GM21619 (cell line): ENCODE results near the gene ALDOB.

ENCODE experiments used
- ATAC-seq: cut with Tn5 transposase; IDR thresholded peaks from one replicate; pipeline ENCODE4 v1.9.1; 2021; ENCODE audit not compliant: unreplicated experiment

Gene ALDOB

GRCh38 chr9:101427957-101428655, 7.5 kb downstream of the ALDOB start:
- peak; percentile 63 for ATAC-seq

DNA sequence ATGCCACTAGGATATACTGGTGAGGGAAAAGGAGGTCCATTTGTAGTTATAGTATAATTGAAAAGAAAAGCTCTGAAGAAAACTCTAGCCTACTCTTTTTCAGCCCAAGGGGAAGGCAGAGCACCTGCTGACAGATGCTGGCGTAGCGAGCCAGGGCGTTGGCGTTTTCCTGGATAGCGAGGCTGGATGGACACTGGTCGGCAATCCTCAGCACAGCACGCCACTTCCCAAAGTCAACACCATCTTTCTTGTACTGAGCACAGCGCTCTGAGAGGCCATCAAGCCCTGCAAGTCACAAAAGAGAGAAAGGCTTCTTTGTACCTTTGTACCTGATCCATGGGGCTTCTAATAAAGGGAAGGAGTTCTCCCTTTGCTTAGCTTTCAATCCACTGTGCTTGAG, 8.2 kb downstream of the ALDOB start:
- ATAC-seq: no peak

- ATAC-seq: no peak
Observed at GRCh38 chr9:101421653-101422065, 13.9 kb downstream of the ALDOB start.

DNA sequence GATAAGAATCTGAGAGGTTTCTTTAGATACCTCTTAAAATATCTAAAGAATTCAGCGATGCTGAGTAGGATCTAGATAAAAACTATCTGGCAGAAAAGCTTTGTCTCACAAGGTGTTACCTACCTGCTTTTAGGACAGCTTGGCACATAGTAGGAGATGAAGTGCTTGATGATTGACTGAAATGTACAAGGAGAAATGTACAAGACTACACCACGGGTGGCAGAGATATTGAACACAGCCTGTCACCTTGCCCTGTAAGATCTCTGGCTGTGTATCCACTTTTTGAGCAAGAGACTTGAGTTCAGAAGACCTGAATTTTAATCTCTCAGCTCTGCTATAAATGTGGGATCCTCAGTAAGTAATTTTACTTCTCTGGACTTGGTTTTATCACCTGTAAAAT, 15.7 kb downstream of the ALDOB start:
- no peak for ATAC-seq

- ATAC-seq: no peak
Observed at GRCh38 chr9:101418518-101419430, 16.8 kb downstream of the ALDOB start.

GRCh38 chr9:101417977-101418376, 17.6 kb downstream of the ALDOB start:
- no peak for ATAC-seq

DNA sequence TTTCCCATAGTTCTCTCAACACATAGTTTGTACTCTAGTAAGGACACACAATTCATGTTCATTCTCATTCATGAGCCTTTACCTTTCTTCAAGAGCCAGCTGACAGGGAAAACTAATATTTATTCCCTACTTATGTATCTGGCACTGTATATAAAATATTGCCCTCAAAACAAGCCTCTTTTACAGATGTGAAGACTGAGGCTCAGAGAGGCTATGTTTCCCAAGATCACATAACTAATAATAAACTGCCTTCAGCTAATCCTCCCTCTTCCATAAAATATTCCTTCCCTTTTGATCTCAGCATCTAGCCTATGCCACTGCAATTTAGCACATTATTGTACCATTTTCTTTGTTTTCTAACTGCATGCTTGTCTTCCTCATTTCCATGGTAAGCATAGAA, 18.2 kb downstream of the ALDOB start:
- ATAC-seq: no peak

DNA sequence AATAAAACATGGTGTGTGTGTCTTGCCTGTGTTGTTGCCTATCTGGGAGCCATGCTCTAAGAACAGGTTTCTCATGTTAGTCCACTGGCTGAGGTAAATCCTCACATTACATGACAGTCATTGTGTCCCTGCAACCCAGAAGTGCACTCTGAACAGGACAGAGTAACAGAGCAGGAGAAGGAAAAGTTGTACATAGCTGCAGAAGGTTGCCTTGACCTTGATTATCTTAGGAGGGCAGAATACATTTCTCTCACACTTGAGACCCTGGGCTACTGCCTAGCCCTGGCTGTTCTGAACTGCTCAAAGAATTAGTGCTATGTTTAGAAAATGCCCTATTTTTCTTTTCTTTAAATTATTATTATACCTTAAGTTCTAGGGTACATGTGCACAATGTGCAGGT, 20.0 kb downstream of the ALDOB start:
- no peak for ATAC-seq

- ATAC-seq: no peak
Observed at GRCh38 chr9:101414839-101415238, 20.7 kb downstream of the ALDOB start.

DNA sequence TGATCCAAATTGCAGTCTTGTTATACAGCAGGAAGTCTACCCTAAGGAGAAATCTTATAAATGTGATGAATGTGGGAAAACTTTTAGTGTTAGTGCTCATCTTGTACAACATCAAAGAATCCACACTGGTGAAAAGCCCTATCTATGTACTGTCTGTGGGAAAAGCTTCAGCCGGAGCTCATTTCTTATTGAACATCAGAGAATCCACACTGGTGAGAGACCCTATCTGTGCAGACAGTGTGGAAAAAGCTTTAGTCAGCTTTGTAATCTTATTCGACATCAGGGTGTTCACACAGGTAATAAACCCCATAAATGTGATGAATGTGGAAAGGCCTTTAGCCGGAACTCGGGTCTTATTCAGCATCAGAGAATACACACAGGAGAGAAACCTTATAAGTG, 26.5 kb downstream of the ALDOB start:
- no peak for ATAC-seq

GRCh38 chr9:101408374-101409078, 27.0 kb downstream of the ALDOB start:
- ATAC-seq: no peak

- ATAC-seq: no peak
Observed at GRCh38 chr9:101403516-101404285, 31.9 kb downstream of the ALDOB start.

- no peak for ATAC-seq
Observed at GRCh38 chr9:101400120-101400519, 35.5 kb downstream of the ALDOB start.

GRCh38 chr9:101399643-101399970, 36.0 kb downstream of the ALDOB start:
- ATAC-seq: no peak

DNA sequence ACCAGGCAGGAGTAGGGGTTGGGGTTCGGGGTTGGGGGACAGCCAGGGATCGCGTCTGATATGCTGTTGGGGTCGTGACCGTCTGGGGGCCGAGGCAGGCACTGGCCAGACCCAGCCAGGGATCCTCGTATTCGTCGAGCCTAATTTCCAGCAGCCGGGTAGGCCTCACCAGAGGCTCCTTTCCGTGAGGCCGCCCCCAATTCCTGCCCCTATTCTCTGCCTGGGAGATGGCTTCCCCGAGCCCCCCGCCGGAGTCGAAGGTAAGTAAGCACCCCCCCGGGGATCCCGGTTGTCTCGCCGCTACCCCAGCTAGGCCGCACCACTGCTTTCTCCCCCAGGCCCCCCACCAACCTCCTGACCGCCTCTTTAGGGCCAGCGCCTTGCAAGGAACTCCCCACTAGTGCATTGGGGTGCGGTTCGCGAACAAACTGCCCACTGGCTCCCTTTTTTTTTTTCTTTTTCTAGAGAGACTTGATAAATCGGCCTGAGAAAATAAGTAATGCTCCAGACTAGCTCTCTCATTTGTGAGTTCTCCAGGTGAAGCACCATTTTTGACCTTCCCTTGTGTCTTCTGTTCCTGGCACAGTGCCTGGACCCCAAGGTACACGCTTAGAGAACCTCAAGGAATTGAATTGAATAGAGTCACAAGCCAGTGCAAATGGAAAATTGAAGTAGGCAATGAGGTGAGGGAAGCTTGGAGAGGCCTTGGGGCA, 36.5 kb downstream of the ALDOB start:
- peak; percentile 5 for ATAC-seq

DNA sequence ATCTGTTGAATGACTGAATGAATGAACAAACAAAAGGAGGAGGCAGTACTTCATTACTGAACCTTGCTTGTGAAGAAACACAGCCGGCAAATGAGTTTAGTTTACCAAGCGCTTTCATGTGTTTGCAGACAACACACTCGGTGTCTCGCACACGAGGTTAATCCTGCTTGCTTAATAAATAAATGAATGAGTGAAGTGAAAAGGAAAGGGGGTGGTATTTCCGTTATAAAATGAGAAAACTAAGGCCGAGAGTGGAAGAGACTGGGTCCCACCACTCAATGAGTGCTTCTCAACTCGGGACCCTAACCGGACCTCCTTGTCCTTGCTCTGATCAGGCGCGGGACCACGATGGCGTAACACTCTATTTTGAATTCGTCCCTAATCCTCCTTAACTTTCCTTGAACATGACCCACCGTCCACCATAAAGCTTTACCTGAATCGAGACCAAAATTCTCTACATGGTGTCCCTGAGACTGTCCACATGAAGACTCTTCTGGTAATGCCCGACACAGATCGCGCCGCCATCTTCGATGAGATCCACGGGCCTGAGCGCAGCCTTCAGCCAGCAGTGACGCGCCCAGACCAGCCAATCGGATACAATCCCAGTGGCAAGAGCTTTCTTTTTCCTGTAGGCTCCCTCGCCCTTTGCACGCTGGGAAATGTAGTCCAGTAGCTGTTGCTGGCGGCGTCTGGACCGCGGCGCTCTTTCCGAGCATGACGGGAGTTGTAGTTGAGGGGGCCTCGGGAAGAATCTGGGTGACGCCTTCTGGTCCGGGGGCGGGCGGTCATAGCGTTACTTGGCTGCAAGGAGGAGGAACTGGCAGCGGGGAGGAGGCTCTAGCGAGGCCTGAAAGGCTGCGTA, 37.3 kb downstream of the ALDOB start, which contains the start of the genes MRPL50 and ZNF189:
TSS of gene MRPL50 (minus strand) at position 551 of the 862 bp plus-strand sequence. CDS start at position 525, 26 bp downstream.
TSS of gene ZNF189 (plus strand) at position 784 of the 862 bp plus-strand sequence. CDS start 306 bp downstream, outside the sequence.
- peak; percentile 97 for ATAC-seq

DNA sequence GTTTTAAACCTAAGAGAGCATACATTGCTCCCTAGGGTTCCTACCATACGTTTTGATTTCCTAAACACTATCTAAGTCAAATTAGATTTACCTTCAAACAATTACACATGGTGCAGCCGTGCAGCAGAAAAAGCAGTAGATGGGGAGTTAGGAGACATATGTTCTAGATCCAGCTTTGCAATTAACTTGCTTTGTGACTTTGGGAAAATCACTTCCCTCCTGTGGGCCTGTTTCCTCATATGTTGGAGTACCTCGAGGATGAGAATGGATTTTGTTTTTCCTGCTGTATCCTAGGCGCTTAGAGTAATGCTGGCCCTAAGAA, 37.9 kb downstream of the ALDOB start:
- no peak for ATAC-seq

- ATAC-seq: no peak
Observed at GRCh38 chr9:101394687-101395086, 40.9 kb downstream of the ALDOB start.

- no peak for ATAC-seq
Observed at GRCh38 chr9:101393135-101393534, 42.4 kb downstream of the ALDOB start.
